Endothelial cell of umbilical vein (primary cell): Measurements from ENCODE around the gene AKAP17A. TPM values are rescaled to one million over a fixed set of nuclear protein-coding genes. Genes with fewer than 3 reads are reported as not detected.

Experiments used
- BruUV-seq: library from RNA; stranded (reverse); fragments of 400-500 nt; replicated peaks from 2 replicates; lab custom pipeline; 2021; lab: Mats Ljungman, UMichigan
- CTCF ChIA-PET: fragments of 300-600, 350-600 bp; sonication (Branson Sonifier 250); formaldehyde crosslinking; loops from one replicate; lab custom pipeline; 2021; ENCODE audit warnings: antibody characterized with exemption, inconsistent platforms; lab: Charles Lee
- POLR2A ChIA-PET: fragments of 300-600, 350-600 bp; sonication (Branson Sonifier 250); formaldehyde crosslinking; loops from one replicate; lab custom pipeline; 2021; ENCODE audit warnings: antibody characterized with exemption, inconsistent platforms; lab: Charles Lee
- DNase-seq: peaks from one replicate; pipeline ENCODE4 v3.0.0-alpha.2; 2011; ENCODE audit warnings: low read depth, low spot score
- FAIRE-seq: peaks from 2 replicates; lab custom pipeline; 2011; peaks lifted over from hg19 to GRCh38; lab: Jason Lieb, UNC
- H2AFZ ChIP-seq: 2 replicates; pipeline ENCODE4 v1.6.0; 2012; ENCODE audit warnings: low read depth, low read length, control low read depth, inconsistent platforms
- H3K27ac ChIP-seq: 2 replicates; pipeline ENCODE4 v1.5.1; 2011; ENCODE audit warnings: low read depth, mild to moderate bottlenecking, control low read depth, low read length, moderate library complexity; ENCODE audit not compliant: insufficient read depth
- H3K27me3 ChIP-seq, 2 experiments: 2 replicates each; pipeline versions ENCODE4 v1.6.0 to v1.6.1; 2011; ENCODE audit warnings: low read length in 2 of 2, mixed read lengths in 1 of 2; ENCODE audit not compliant: control insufficient read depth in 2 of 2, insufficient read depth in 2 of 2
- H3K36me3 ChIP-seq, 2 experiments: 2 replicates in 1 of 2; 3 replicates in 1 of 2; pipeline ENCODE4 v1.5.1; 2011; ENCODE audit warnings: low read length in 2 of 2, mild to moderate bottlenecking in 1 of 2, moderate library complexity in 1 of 2; ENCODE audit not compliant: control insufficient read depth in 2 of 2, insufficient read depth in 2 of 2; ENCODE audit errors: extremely low read depth in 1 of 2
- H3K4me1 ChIP-seq: 3 replicates; pipeline ENCODE4 v1.5.1; 2011; ENCODE audit warnings: mild to moderate bottlenecking, low read length; ENCODE audit not compliant: control insufficient read depth, insufficient read depth; ENCODE audit errors: extremely low read depth
- H3K4me2 ChIP-seq: 2 replicates; pipeline ENCODE4 v1.6.1; 2011; ENCODE audit warnings: low read length, control low read depth, mixed read lengths; ENCODE audit not compliant: insufficient read depth
- H3K4me3 ChIP-seq, 3 experiments: fragments of 200-600 bp in 1 of 3; sonication (generic), shearing (Covaris generic) in 1 of 3; replicated peaks in 1 of 3; 2 replicates each; pipeline ENCODE4 v1.5.1; 2011 to 2016; ENCODE audit warnings: control low read depth in 3 of 3, low read length in 3 of 3, mild to moderate bottlenecking in 2 of 3, inconsistent platforms in 1 of 3, low read depth in 1 of 3, moderate library complexity in 1 of 3; ENCODE audit not compliant: insufficient read depth in 1 of 3
- H3K79me2 ChIP-seq: 2 replicates; pipeline ENCODE4 v1.6.0; 2012; ENCODE audit warnings: low read length, inconsistent platforms; ENCODE audit not compliant: control insufficient read depth, insufficient read depth
- H3K9ac ChIP-seq: replicated peaks from 2 replicates; pipeline ENCODE3; 2011; ENCODE audit warnings: low read length, control low read depth; ENCODE audit not compliant: insufficient read depth; ENCODE audit errors: extremely low read depth
- H3K9me1 ChIP-seq: replicated peaks from 3 replicates; pipeline ENCODE4 v1.6.0; 2011; ENCODE audit warnings: mild to moderate bottlenecking, low read length; ENCODE audit not compliant: control insufficient read depth, insufficient read depth; ENCODE audit errors: extremely low read depth
- H3K9me3 ChIP-seq: replicated peaks from 2 replicates; pipeline ENCODE4 v1.5.1; 2012; ENCODE audit warnings: low read length, inconsistent platforms; ENCODE audit not compliant: control insufficient read depth, insufficient read depth
- H4K20me1 ChIP-seq: replicated peaks from 2 replicates; pipeline ENCODE3; 2011; ENCODE audit warnings: mild to moderate bottlenecking, low read length; ENCODE audit not compliant: control insufficient read depth, insufficient read depth; ENCODE audit errors: extremely low read depth
- EZH2 ChIP-seq: IDR thresholded peaks from 2 replicates; pipeline ENCODE4 v1.6.1; 2012; ENCODE audit warnings: borderline replicate concordance, low read depth, mild to moderate bottlenecking, moderate library complexity, low read length, inconsistent platforms; ENCODE audit not compliant: severe bottlenecking
- FOS ChIP-seq: IDR thresholded peaks from 2 replicates; pipeline ENCODE4 v1.6.1; 2011; ENCODE audit warnings: mild to moderate bottlenecking, low read length, moderate library complexity, borderline replicate concordance; ENCODE audit not compliant: insufficient read depth
- GATA2 ChIP-seq: IDR thresholded peaks from 2 replicates; pipeline ENCODE4 v1.7.0; 2011; ENCODE audit warnings: low read depth, mild to moderate bottlenecking, moderate library complexity, mixed read lengths, low read length; ENCODE audit not compliant: insufficient read length, insufficient read depth
- JUN ChIP-seq: IDR thresholded peaks from 2 replicates; pipeline ENCODE4 v1.6.1; 2011; ENCODE audit warnings: borderline replicate concordance, low read depth; ENCODE audit not compliant: insufficient read length, insufficient read depth
- MYC ChIP-seq: IDR thresholded peaks from one replicate; pipeline ENCODE4 v1.6.1; 2011; ENCODE audit warnings: mild to moderate bottlenecking, low read depth, low read length
- POLR2A ChIP-seq: IDR thresholded peaks from 2 replicates; pipeline ENCODE4 v1.6.1; 2012; ENCODE audit warnings: low read depth, mild to moderate bottlenecking, control low read depth, low read length
- POLR2AphosphoS5 ChIP-seq: IDR thresholded peaks from 2 replicates; pipeline ENCODE4 v1.6.1; 2012; ENCODE audit warnings: low read depth, mild to moderate bottlenecking, control low read depth, low read length, moderate library complexity; ENCODE audit not compliant: insufficient read depth
- dilution Hi-C: fragments of 300-500 bp; cut with MboI; formaldehyde crosslinking; loops from one replicate; pipeline ENCODE4 v1.15.0; 2019; ENCODE audit warnings: low sequenced_read_pairs; ENCODE audit not compliant: extremely low pct_ligation_motif_present
- intact Hi-C: fragments of 100-400 bp; cut with micrococcal nuclease; formaldehyde crosslinking; loops from one replicate; pipeline ENCODE4 v1.10.0; 2022
- polyA plus RNA-seq, 4 experiments: library from polyadenylated mRNA; depleted of rRNA in 3 of 4; stranded (reverse) in 3 of 4; unstranded in 1 of 4; fragments of >200 nt; gene quantifications; 2 replicates each; pipeline versions ENCODE4 v1.2.1 to v1.2.3, GENCODE V29; 2011 to 2012; ENCODE audit warnings: missing spikeins in 1 of 4
- total RNA-seq: library from RNA; stranded (reverse); gene quantifications from 2 replicates; pipeline ENCODE4 v1.2.3, GENCODE V29; 2021
- TF ChIP-seq, protein P1 (sequence below): IDR thresholded peaks from 2 replicates; pipeline ENCODE4 v1.6.1; 2011; ENCODE audit not compliant: insufficient read depth, insufficient read length
- TF ChIP-seq, protein P2 (sequence below), 2 donors: IDR thresholded peaks; 1 replicate in 1 of 2; 2 replicates in 1 of 2; pipeline ENCODE4 v1.5.1; 2011; ENCODE audit warnings: low read length in 2 of 2, mild to moderate bottlenecking in 2 of 2, moderate library complexity in 2 of 2, control low read depth in 1 of 2, inconsistent platforms in 1 of 2, low read depth in 1 of 2; ENCODE audit not compliant: insufficient read depth in 1 of 2; ENCODE audit errors: extremely low read depth in 1 of 2

AKAP17A gene
- total and polyA plus RNA-seq, 2 donors (not counting 3 experiments of a cell fraction or from before 2014, with no cell fraction given): 25.9 to 45.5 TPM

DNA sequence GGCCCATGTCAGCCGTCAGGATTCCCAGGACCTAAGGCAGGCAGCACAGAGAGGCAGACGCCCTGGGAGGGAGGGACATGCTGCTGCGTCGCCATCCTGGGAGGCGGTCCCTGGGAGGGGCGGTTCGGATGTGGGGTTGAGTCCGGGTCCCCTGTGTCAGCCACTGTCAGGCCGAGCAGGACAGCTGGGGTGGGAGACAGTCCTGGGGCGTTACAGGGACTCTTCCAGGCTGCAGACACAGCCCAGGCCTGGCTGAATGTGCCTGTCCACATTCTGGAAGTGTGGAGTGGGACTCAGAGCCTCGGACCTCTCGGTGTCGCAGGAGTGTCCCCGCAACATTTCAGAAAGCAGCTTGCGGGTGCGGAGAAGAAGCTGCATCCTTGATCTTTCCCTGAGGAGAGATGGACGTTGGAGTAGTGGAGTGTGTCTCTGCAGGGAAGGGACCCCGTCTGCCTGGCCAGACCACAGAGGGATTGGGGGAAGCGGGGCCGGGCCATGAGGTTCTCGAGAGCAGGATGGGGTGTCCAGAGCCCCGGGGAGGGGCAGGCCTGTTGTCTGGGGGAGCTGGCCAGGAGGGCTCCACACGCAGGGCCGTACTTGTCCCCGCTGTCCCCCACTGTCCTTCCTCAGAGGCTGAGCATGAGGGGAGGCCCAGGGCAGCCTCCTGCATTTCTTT, 6.1 kb downstream of the AKAP17A start:
- DNase-seq (no peak), FAIRE-seq (no peak)
- POLR2A ChIA-PET: no interaction called here
- no peak for TF ChIP-seq FOS
- TF ChIP-seq, protein P1, sequence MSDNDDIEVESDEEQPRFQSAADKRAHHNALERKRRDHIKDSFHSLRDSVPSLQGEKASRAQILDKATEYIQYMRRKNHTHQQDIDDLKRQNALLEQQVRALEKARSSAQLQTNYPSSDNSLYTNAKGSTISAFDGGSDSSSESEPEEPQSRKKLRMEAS: no peak
- TF ChIP-seq JUN: no peak
- TF ChIP-seq MYC: no peak
- TF ChIP-seq POLR2A: no peak
- TF ChIP-seq POLR2AphosphoS5: no peak
- Histone ChIP-seq H3K27ac (no peak overlapping the region), H4K20me1 (no peaks in the 10 kb centered on the region), H3K36me3 (peaks cover 31 to 69% of the 10 kb centered on the region in 2 experiments), H3K9me3 (no peaks in the 10 kb centered on the region), H3K4me3 (no peak overlapping the region), H3K9me1 (no peaks in the 10 kb centered on the region), H3K4me2 (no peak overlapping the region), H3K4me1 (peaks cover 2% of the 10 kb centered on the region), H3K9ac (no peak overlapping the region), H3K27me3 (no peaks in the 10 kb centered on the region), H2AFZ (no peak overlapping the region), H3K79me2 (peaks cover 44% of the 10 kb centered on the region)
- dilution Hi-C loops (no loop called here), intact Hi-C loops (no loop called here)
- CTCF ChIA-PET: no interaction called here
- no TSS peak for BruUV-seq

DNA sequence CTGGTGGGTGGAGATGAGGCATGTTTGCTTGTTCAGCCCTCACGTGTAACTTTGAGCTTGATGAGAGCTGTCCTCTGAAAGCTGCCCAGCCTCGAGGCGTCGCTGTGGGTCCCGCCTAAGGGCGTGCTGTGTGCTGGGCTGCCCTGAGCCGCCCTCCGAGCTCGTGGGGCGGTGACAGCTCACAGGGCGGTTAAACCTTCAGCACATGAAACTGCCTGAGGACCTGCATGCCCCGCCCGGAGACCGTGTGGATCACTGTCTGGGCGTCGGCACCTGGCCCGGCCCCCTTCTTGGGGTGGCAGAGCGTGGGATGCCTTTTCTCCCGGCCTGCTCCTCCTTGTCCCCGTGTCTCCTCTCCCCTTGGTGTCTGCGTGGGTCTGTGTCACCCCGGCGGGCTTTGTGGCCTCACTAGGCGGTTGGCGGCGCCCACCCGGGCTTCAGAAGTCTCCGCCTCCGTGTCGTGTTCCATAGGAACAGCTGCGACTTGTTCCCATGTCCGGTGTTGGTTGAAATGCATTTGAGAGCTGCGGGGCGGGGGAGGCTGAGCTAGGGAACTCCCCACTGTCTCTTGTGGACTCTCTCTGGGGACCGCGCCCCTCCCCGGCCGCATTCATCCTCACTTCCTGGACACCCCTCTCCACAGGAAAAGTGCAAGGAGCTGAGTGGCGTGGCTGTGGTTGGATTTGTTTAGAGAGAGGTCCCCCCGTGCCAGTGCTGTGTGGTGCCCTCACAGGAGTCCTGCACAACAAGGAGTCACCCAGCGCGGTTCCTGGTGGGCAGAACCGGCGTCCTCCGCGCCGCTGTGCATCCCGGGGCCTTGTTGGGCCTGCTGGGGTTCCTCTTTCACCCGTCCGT, 6.8 kb downstream of the AKAP17A start:
- H3K4me3 ChIP-seq: no peak overlapping the region
- peaks cover 32 to 72% of the 10 kb centered on the region in 2 experiments for H3K36me3 ChIP-seq
- FAIRE-seq: no peak
- no peaks in the 10 kb centered on the region for H3K4me1 ChIP-seq
- H3K9me1 ChIP-seq: no peaks in the 10 kb centered on the region
- H3K9ac ChIP-seq: no peak overlapping the region
- no peaks in the 10 kb centered on the region for H3K27me3 ChIP-seq
- no peak overlapping the region for H3K4me2 ChIP-seq
- H3K27ac ChIP-seq: no peak overlapping the region
- no peaks in the 10 kb centered on the region for H4K20me1 ChIP-seq
- intact Hi-C loops: no loop called here
- dilution Hi-C loops: no loop called here
- BruUV-seq: no TSS peak
- no peak overlapping the region for H2AFZ ChIP-seq
- H3K9me3 ChIP-seq: no peaks in the 10 kb centered on the region
- H3K79me2 ChIP-seq: peaks cover 37% of the 10 kb centered on the region
- POLR2A ChIA-PET: no interaction called here
- CTCF ChIA-PET: no interaction called here
- DNase-seq: no peak
- TF ChIP-seq MYC (no peak), GATA2 (no peak), EZH2 (no peak)
- TF ChIP-seq, protein P2, sequence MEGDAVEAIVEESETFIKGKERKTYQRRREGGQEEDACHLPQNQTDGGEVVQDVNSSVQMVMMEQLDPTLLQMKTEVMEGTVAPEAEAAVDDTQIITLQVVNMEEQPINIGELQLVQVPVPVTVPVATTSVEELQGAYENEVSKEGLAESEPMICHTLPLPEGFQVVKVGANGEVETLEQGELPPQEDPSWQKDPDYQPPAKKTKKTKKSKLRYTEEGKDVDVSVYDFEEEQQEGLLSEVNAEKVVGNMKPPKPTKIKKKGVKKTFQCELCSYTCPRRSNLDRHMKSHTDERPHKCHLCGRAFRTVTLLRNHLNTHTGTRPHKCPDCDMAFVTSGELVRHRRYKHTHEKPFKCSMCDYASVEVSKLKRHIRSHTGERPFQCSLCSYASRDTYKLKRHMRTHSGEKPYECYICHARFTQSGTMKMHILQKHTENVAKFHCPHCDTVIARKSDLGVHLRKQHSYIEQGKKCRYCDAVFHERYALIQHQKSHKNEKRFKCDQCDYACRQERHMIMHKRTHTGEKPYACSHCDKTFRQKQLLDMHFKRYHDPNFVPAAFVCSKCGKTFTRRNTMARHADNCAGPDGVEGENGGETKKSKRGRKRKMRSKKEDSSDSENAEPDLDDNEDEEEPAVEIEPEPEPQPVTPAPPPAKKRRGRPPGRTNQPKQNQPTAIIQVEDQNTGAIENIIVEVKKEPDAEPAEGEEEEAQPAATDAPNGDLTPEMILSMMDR (IDR thresholded peaks at IDR 0.05; ENCODE audit: extremely low read depth in 1 of 2, insufficient read depth in 1 of 2, low read depth in 1 of 2, low read length in 2 of 2): no peak
